Ascending aorta (tissue), 2 donors: ENCODE measurements around the gene SF3B2. TPM values are rescaled to one million over a fixed set of nuclear protein-coding genes. Genes with fewer than 3 reads are reported as not detected.

Experiments
- DNase-seq, 2 donors: peaks; one replicate each; pipeline ENCODE4 v3.0.0-alpha.2; 2019; ENCODE audit warnings: low spot score in 2 of 2
- H3K27ac ChIP-seq, 2 donors: fragments of 200-600 bp; sonication (generic); one replicate each; pipeline ENCODE4 v1.5.1; 2016 to 2017; ENCODE audit warnings: mild to moderate bottlenecking in 1 of 2
- H3K27me3 ChIP-seq: fragments of 200-600 bp; sonication (generic); one replicate; pipeline ENCODE4 v1.5.1; 2017
- H3K36me3 ChIP-seq, 2 donors: fragments of 200-600 bp; sonication (generic); one replicate each; pipeline ENCODE4 v1.5.1; 2016
- H3K4me1 ChIP-seq, 2 donors: fragments of 200-600 bp; sonication (generic); one replicate each; pipeline ENCODE4 v1.5.1; 2016 to 2017; ENCODE audit warnings: mild to moderate bottlenecking in 1 of 2
- H3K4me3 ChIP-seq, 2 donors: fragments of 200-600 bp; sonication (generic); one replicate each; pipeline ENCODE4 v1.5.1; 2016 to 2017; ENCODE audit warnings: mild to moderate bottlenecking in 1 of 2
- H3K9me3 ChIP-seq, 2 donors: fragments of 200-600 bp; sonication (generic); one replicate each; pipeline ENCODE4 v1.5.1; 2016
- CTCF ChIP-seq, 3 experiments: fragments of 200-600 bp in 2 of 3; fragments of 450-650 bp in 1 of 3; sonication (generic) in 2 of 3; IDR thresholded peaks; one replicate each; pipeline ENCODE4 v1.5.1; 2016 to 2019; ENCODE audit warnings: antibody characterized with exemption in 3 of 3, mild to moderate bottlenecking in 1 of 3, moderate library complexity in 1 of 3
- intact Hi-C: fragments of 100-400 bp; cut with DNase I; formaldehyde crosslinking; loops from one replicate; pipeline ENCODE4 v1.15.1; 2023
- total RNA-seq: library from RNA; depleted of rRNA; stranded (reverse); fragments of >200 nt; gene quantifications from one replicate; pipeline ENCODE4 v1.1.0, GENCODE V29; 2016

SF3B2 gene
- total RNA-seq, 1 donor from 2014 or later: 128 TPM

- H3K27me3 ChIP-seq: no peaks in the 10 kb centered on the region
- intact Hi-C loops: loop anchor here (1.0 kb wide), 1 partner anchor 157 kb away; the partner anchor contains the start of gene CFL1
- peak overlapping the region; percentile 94 to 95 for H3K27ac ChIP-seq
- peaks cover 27 to 58% of the 10 kb centered on the region in 2 donors for H3K4me1 ChIP-seq
- no peaks in the 10 kb centered on the region for H3K36me3 ChIP-seq
- no peaks in the 10 kb centered on the region for H3K9me3 ChIP-seq
- DNase-seq: peak; percentile 72 to 96
- H3K4me3 ChIP-seq: peak overlapping the region in 1 of 2 donors; percentile 40
- TF ChIP-seq CTCF (IDR thresholded peaks at IDR 0.05): no peak
Observed at GRCh38 chr11:66015454-66015881, 36.7 kb upstream of the SF3B2 start.

DNA sequence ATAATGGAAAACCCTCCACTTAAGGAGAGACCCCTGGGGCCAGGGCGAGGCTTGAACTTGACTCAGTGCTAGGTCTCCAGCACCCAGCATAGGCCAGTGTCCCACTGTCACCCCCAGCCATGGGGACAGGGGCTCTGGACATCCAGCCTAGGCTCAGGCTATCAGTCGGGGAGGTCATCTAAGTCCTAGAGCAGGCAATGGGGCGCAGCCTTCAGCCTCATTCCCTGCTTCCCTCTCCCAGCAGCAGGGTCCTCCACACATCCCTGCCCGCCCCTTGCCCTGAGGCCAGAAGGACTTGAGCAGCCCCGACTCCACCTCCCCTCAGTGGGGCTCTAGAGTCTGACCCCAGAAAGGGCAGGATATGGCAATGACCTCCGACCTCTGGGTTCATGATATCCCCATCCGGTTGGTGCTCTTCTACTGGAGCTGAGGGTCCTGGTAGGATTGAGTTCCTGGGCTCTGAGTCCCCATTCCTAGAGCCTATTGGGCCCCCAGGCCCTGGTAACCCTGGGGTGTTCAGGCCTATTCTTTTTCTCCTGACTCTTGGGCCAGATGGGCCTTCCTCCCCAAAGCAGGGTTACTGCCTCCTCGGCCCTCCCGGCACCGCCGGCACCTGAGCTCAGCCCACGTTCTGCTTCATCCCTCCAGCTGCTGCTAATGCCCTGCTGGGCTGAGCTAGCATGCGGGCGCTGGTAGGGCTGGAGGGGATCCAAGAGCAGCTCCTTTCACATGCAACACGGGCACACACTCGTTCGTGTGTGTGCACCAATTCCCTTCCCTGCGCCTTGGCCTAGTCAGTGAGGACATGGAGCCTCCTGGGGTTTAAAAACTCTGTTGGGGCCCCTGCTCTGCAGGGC lies 36.0 kb upstream of the SF3B2 start:
- Histone ChIP-seq H3K27ac (peak overlapping the region; percentile 94 to 95), H3K4me3 (peak overlapping the region in 1 of 2 donors; percentile 40), H3K9me3 (no peaks in the 10 kb centered on the region), H3K27me3 (no peaks in the 10 kb centered on the region), H3K4me1 (peaks cover 33 to 61% of the 10 kb centered on the region in 2 donors), H3K36me3 (no peaks in the 10 kb centered on the region)
- no peak for DNase-seq
- intact Hi-C loops: loop anchor here (1.0 kb wide), 1 partner anchor 158 kb away; the partner anchor contains the start of gene CFL1
- no peak for TF ChIP-seq CTCF (IDR thresholded peaks at IDR 0.05)

- H3K27ac ChIP-seq: peak overlapping the region; percentile 94 to 95
- intact Hi-C loops: no loop called here
- H3K9me3 ChIP-seq: no peaks in the 10 kb centered on the region
- peak overlapping the region in 1 of 2 donors; percentile 40 for H3K4me3 ChIP-seq
- DNase-seq: no peak
- H3K27me3 ChIP-seq: no peaks in the 10 kb centered on the region
- peaks cover 32 to 61% of the 10 kb centered on the region in 2 donors for H3K4me1 ChIP-seq
- no peaks in the 10 kb centered on the region for H3K36me3 ChIP-seq
- no peak for TF ChIP-seq CTCF (IDR thresholded peaks at IDR 0.05)
Observed at GRCh38 chr11:66016793-66017177, 35.4 kb upstream of the SF3B2 start.

DNA sequence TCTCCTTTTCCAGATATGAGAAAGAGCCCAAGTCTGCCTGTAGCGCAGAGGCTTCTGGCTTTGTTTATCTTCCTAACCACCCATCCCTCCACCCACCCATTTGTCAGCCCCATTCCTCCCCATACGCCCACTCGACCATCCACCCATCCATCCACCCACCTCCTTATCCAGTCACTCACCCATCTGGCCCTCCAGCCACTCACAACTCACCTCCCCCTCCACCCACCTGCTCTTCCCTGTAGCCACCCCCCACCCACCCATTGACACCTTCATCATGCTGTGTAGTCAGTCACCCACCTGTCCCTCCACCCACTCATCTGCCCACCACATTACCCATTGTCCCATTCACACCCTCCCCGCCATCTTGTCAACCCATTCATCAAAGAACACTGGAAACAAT lies 34.8 kb upstream of the SF3B2 start:
- TF ChIP-seq CTCF (IDR thresholded peaks at IDR 0.05): no peak
- intact Hi-C loops: no loop called here

GRCh38 chr11:66020212-66020611 lies 32.0 kb upstream of the SF3B2 start:
- no peak for DNase-seq
- Histone ChIP-seq H3K36me3 (no peaks in the 10 kb centered on the region), H3K9me3 (no peaks in the 10 kb centered on the region), H3K27ac (peak overlapping the region; percentile 75 to 79), H3K27me3 (no peaks in the 10 kb centered on the region), H3K4me1 (peaks cover 23 to 42% of the 10 kb centered on the region in 2 donors), H3K4me3 (no peak overlapping the region)
- no peak for TF ChIP-seq CTCF (IDR thresholded peaks at IDR 0.05)
- intact Hi-C loops: no loop called here

More for the DNA sequence above, 34.8 kb upstream of the SF3B2 start:
- no peaks in the 10 kb centered on the region for H3K27me3 ChIP-seq
- H3K36me3 ChIP-seq: no peaks in the 10 kb centered on the region
- peak overlapping the region in 1 of 2 donors; percentile 40 for H3K4me3 ChIP-seq
- no peak for DNase-seq
- peak overlapping the region; percentile 94 to 95 for H3K27ac ChIP-seq
- no peaks in the 10 kb centered on the region for H3K9me3 ChIP-seq
- peaks cover 32 to 61% of the 10 kb centered on the region in 2 donors for H3K4me1 ChIP-seq
